Brain microvascular endothelial cell (primary cell): ENCODE results near the gene FGG.

Source experiments
- DNase-seq: peaks from one replicate; pipeline ENCODE4 v3.0.0-alpha.2; 2020
- H3K27ac ChIP-seq: fragments of 250-450 bp; sonication (Bioruptor Pico); 2 replicates; pipeline ENCODE4 v1.5.1; 2020; ENCODE audit warnings: mild to moderate bottlenecking, moderate library complexity
- H3K27me3 ChIP-seq: fragments of 250-450 bp; sonication (Bioruptor Pico); replicated peaks from 2 replicates; pipeline ENCODE4 v1.5.1; 2020; ENCODE audit warnings: mild to moderate bottlenecking
- H3K36me3 ChIP-seq: fragments of 250-450 bp; sonication (Bioruptor Pico); replicated peaks from 2 replicates; pipeline ENCODE4 v1.5.1; 2020; ENCODE audit warnings: mild to moderate bottlenecking
- H3K4me3 ChIP-seq: 2 replicates; pipeline ENCODE4 v1.5.1; 2011; ENCODE audit warnings: low read depth, mild to moderate bottlenecking, control low read depth, low read length, moderate library complexity
- CTCF ChIP-seq: IDR thresholded peaks from 2 replicates; pipeline ENCODE4 v1.5.1; 2011; ENCODE audit warnings: low read depth, mild to moderate bottlenecking, moderate library complexity, low read length, control low read depth, inconsistent platforms; ENCODE audit errors: missing control alignments
- in situ Hi-C: cut with HindIII; loops from 2 replicates; pipeline ENCODE4 v1.10.0; 2017; ENCODE audit warnings: low sequenced_read_pairs, low pct_ligation_motif_present

FGG gene

DNA sequence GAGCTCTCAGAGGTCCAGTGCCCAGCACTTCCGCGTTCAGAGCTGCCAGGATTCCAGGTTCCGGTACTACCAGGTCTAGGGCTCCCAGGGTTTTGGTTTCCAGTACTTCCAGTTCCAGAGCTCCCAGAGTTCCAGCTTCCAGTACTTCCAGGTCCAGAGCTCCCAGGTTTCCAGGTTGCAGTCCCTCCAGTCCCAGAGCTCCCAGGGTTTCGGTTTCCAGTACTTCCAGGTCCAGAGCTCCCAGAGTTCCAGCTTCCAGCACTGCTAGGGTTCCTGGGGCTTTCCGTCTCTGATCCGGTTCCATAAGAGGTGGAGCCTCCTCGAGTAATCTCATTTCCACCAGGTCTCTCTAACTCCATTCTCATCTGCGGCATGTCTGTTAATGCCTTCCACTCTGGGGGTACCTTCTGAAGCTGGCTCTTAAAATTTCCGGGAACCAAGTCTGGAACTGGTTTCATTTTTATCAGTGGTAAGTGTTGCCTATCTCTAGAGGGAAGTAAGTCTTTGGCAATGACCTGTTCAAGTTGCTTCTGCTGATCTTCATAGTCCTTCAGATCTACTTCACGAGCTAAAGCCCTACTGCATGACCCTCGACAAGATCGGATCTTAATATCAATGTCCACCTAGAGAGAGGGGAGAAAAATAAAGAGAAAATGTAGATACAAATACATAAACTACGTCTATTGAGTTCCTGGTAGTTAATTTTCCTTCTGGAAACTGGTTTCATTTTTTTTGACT lies 26.0 kb downstream of the FGG start:
- no peak for DNase-seq
- no peak for TF ChIP-seq CTCF

GRCh38 chr4:154585369-154586018 lies 27.0 kb downstream of the FGG start:
- no peaks in the 10 kb centered on the region for H3K27me3 ChIP-seq
- no peak overlapping the region for H3K27ac ChIP-seq
- no peak for TF ChIP-seq CTCF
- no peaks in the 10 kb centered on the region for H3K36me3 ChIP-seq
- DNase-seq, result no peak
- in situ Hi-C loops, result no loop called here
- H3K4me3 ChIP-seq, result no peak overlapping the region

More for the DNA sequence above, 26.0 kb downstream of the FGG start:
- in situ Hi-C loops, result no loop called here
- H3K4me3 ChIP-seq, result no peak overlapping the region
- no peaks in the 10 kb centered on the region for H3K36me3 ChIP-seq
- H3K27ac ChIP-seq, result no peak overlapping the region
- no peaks in the 10 kb centered on the region for H3K27me3 ChIP-seq

DNA sequence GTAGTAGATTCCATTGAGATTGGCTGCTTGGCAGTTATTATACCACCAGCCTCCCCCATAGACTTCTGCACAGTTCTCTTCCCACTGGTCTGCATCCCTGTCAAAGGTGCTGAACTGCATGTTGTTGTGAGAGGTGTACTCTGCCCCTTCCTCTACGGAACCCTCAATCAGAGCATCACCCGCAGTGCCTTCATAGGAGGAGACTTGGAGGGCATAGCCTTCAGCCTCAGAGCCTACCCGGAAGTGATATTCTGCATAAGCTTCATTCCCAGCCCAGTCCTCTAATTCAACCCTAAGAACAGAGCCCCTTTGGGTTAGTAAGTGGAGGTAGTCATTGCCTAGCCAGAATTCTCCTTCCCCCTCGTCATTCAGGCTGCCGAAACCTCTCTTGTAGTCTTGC lies 28.2 kb downstream of the FGG start:
- no peak for TF ChIP-seq CTCF
- Histone ChIP-seq H3K27me3 (no peaks in the 10 kb centered on the region), H3K4me3 (no peak overlapping the region), H3K36me3 (no peaks in the 10 kb centered on the region), H3K27ac (no peak overlapping the region)
- no peak for DNase-seq
- in situ Hi-C loops, result no loop called here

DNA sequence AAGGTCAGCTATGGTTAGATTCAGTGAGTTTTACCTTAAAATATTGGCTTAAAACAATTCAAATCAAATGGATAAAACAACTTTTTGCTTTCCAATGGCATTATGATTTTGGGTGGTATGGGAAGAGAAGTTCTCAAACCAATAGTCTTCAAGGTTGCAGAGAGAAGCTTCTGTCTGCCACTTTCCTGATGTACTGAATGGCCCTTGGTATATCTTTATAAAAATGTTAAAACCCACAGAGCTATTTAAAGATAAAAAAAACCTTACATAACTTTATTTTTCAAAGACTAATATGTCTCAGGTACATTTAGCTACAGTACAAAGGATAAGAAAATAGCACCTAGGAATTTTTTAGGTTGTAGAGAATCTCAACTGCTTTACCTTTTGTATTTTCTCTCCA lies 28.8 kb downstream of the FGG start:
- no peak overlapping the region for H3K27ac ChIP-seq
- TF ChIP-seq CTCF, result no peak
- H3K4me3 ChIP-seq, result no peak overlapping the region
- H3K27me3 ChIP-seq, result no peaks in the 10 kb centered on the region
- H3K36me3 ChIP-seq, result no peaks in the 10 kb centered on the region
- no peak for DNase-seq
- in situ Hi-C loops, result no loop called here

DNA sequence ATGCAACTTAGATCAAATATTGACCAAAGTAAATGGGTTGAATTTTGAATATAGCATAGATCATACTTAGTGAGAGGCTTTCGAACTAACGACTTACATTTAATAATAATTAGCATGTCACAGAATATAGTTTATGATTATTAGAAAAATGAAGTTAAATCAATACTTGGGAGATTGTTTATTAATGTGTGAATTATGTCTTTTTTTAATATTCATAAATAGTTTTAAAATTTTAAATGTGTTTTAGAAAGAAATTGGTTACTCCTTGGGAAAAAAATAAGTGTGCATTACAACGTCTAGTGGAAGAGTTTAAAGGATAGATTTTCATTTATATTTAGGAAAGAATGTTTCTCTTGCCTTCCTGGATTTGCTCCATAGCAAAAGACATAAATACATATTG lies 29.2 kb downstream of the FGG start:
- no peak for TF ChIP-seq CTCF
- DNase-seq, result no peak
- in situ Hi-C loops, result no loop called here
- Histone ChIP-seq H3K36me3 (no peaks in the 10 kb centered on the region), H3K4me3 (no peak overlapping the region), H3K27ac (no peak overlapping the region), H3K27me3 (no peaks in the 10 kb centered on the region)
